Measurements from ENCODE around the gene LYPD6. TPM values are rescaled to one million over a fixed set of nuclear protein-coding genes. Genes with fewer than 3 reads are reported as not detected.

The LYPD6 gene
- total and polyA plus RNA-seq, 2 donors (not counting 3 experiments of a cell fraction or from before 2014, with no cell fraction given) = 3.0 to 4.0 TPM

DNA sequence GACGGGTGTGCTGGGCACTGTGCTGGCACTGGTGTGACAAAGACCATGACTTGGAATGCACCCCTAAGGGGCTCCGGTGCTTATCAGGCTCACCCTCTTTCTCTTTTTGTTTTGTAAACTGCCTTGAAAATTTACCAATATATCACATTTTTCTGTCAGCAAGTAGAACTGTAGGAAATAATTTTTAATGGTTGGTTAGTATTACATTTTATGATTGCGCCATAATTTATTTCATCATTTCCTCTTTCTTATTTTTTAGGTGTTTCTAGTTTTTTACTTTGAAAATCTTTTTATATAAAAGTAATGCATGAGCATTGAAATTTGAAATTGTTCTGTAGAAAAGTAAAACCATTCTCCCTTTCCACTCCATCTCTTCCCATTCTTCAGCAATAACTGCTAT, 156.3 kb downstream of the LYPD6 start:
- DNase-seq (ENCODE audit: low read depth, low spot score) (no peak), FAIRE-seq (no peak)
- H3K27ac ChIP-seq (ENCODE audit: insufficient read depth, low read depth, low read length) = no peak overlapping the region
- no peak overlapping the region for H3K9ac ChIP-seq (replicated peaks; ENCODE audit: extremely low read depth, insufficient read depth, low read length)
- peaks cover 0 to 3% of the 10 kb centered on the region in 2 experiments for H3K27me3 ChIP-seq (ENCODE audit: control insufficient read depth in 2 of 2, insufficient read depth in 2 of 2, low read length in 2 of 2)
- no peaks in the 10 kb centered on the region for H3K79me2 ChIP-seq (ENCODE audit: control insufficient read depth, insufficient read depth, low read length)
- TF ChIP-seq FOS (IDR thresholded peaks at IDR 0.05; ENCODE audit: borderline replicate concordance, insufficient read depth, low read length) (no peak), EZH2 (IDR thresholded peaks at IDR 0.05; ENCODE audit: borderline replicate concordance, low read depth, low read length, severe bottlenecking) (no peak), MYC (IDR thresholded peaks at IDR 0.05; ENCODE audit: low read depth, low read length) (no peak), POLR2A (IDR thresholded peaks at IDR 0.05; ENCODE audit: low read depth, low read length) (no peak), POLR2AphosphoS5 (IDR thresholded peaks at IDR 0.05; ENCODE audit: insufficient read depth, low read depth, low read length) (no peak), MAX (IDR thresholded peaks at IDR 0.05; ENCODE audit: insufficient read depth, insufficient read length) (no peak), GATA2 (IDR thresholded peaks at IDR 0.05; ENCODE audit: insufficient read depth, insufficient read length, low read depth, low read length) (no peak), JUN (IDR thresholded peaks at IDR 0.05; ENCODE audit: borderline replicate concordance, insufficient read depth, insufficient read length, low read depth) (no peak)
- TF ChIP-seq, protein P1, sequence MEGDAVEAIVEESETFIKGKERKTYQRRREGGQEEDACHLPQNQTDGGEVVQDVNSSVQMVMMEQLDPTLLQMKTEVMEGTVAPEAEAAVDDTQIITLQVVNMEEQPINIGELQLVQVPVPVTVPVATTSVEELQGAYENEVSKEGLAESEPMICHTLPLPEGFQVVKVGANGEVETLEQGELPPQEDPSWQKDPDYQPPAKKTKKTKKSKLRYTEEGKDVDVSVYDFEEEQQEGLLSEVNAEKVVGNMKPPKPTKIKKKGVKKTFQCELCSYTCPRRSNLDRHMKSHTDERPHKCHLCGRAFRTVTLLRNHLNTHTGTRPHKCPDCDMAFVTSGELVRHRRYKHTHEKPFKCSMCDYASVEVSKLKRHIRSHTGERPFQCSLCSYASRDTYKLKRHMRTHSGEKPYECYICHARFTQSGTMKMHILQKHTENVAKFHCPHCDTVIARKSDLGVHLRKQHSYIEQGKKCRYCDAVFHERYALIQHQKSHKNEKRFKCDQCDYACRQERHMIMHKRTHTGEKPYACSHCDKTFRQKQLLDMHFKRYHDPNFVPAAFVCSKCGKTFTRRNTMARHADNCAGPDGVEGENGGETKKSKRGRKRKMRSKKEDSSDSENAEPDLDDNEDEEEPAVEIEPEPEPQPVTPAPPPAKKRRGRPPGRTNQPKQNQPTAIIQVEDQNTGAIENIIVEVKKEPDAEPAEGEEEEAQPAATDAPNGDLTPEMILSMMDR (IDR thresholded peaks at IDR 0.05; ENCODE audit: extremely low read depth in 1 of 2, insufficient read depth in 1 of 2, low read depth in 1 of 2, low read length in 2 of 2) = no peak
- H3K4me2 ChIP-seq (ENCODE audit: insufficient read depth, low read length) = no peak overlapping the region
- no peaks in the 10 kb centered on the region for H3K9me1 ChIP-seq (replicated peaks; ENCODE audit: control insufficient read depth, extremely low read depth, insufficient read depth, low read length)
- BruUV-seq (replicated peaks) = no TSS peak
- no peak overlapping the region for H2AFZ ChIP-seq (ENCODE audit: low read depth, low read length)
- H3K4me1 ChIP-seq (ENCODE audit: control insufficient read depth, extremely low read depth, insufficient read depth, low read length) = no peaks in the 10 kb centered on the region
- H3K36me3 ChIP-seq (ENCODE audit: control insufficient read depth in 2 of 2, extremely low read depth in 1 of 2, insufficient read depth in 2 of 2, low read length in 2 of 2) = no peaks in the 10 kb centered on the region
- no peaks in the 10 kb centered on the region for H3K9me3 ChIP-seq (replicated peaks; ENCODE audit: control insufficient read depth, insufficient read depth, low read length)
- CTCF ChIA-PET = interaction anchor here (0.9 to 1.2 kb wide), 4 partner anchors 11 to 470 kb away, joined by 3 to 11 read pairs (median 4); no protein-coding TSS in a partner anchor
- no peaks in the 10 kb centered on the region for H4K20me1 ChIP-seq (replicated peaks; ENCODE audit: control insufficient read depth, extremely low read depth, insufficient read depth, low read length)
- intact Hi-C loops (cut with micrococcal nuclease) = no loop called here
- no peak overlapping the region for H3K4me3 ChIP-seq (replicated peaks in 1 of 3; ENCODE audit: insufficient read depth in 1 of 3, low read depth in 1 of 3, low read length in 3 of 3)
- POLR2A ChIA-PET = no interaction called here
- dilution Hi-C loops (cut with MboI; ENCODE audit: extremely low pct_ligation_motif_present, low sequenced_read_pairs) = no loop called here

Data from endothelial cell of umbilical vein (primary cell).